ENCODE results near the gene NLRC3.

The NLRC3 gene

DNA sequence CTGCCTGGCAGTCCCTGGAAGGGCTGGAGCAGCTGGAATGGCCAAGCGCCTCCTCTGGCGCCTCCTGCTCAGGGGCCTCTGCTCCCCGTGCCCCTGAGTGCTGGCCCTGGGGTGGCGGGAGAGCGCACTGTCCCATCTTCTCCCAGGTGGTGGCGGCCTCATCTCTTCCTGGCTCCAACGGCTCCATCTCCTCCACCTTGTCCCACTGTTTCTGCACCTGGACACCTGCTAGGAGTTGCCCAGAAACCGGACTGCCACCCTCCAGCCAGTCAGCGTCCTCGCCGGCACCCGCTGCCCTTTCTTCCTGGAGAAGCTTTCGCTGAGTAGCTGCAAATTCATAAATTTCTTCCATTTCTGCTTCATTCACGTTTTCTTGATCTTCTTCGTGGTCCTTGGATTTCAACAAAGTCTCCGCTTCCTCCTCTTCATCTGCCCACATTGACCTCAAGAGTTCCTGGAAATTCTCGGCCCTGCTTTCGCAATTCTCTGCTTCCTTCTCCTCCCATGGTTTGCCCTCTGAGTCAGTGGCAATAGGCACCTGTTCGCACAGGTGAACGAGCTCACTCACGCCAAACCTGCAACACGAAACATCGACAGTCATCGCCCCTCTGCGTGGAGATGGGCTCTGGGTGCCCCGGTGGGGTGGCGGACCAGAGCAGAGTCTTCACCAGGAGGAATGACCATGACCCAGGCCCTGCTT lies 13.7 kb upstream of the NLRC3 start:
- Mint-ChIP-seq H3K27me3 (no peaks in the 10 kb centered on the region), H3K36me3 (peaks cover 7% of the 10 kb centered on the region), H3K9me3 (ENCODE audit: low read depth) (no peaks in the 10 kb centered on the region), H3K4me3 (no peak overlapping the region), H3K27ac (no peak overlapping the region), H3K4me1 (ENCODE audit: low read depth) (no peaks in the 10 kb centered on the region)

DNA sequence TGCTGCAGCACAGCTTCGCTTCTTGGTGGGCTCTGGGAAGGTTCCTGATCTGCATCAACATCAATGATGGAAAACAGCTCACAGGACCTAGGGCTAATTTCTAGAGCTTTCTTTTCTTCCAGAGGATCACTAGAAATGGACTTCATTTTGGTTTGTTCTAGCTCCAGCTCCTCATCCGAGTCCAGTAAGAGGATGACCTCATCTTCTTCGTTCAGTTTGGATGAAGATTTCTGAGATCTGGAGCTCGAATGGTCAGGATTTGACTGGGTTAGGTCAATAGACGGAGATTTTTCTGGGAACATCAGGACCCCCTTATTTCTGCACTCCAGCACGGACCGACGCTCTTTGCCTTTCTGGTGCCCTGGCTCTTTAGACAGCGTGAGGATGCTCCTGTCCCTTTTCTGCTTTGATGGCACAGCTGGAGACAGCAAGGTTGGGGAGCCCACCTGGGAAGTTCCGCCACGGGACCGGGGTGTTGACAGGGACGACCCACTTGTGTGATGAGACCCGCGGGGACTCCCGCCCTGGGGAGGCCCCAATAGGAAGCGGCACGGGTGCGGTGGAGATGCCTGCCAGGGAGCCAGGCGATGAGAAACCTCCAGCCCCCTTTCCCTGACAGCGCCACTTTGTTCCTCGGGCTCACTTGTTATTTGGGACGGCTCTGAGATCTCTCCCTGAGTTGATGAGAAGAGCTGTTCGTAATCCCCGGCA lies 12.9 kb upstream of the NLRC3 start:
- Mint-ChIP-seq H3K9me3 (ENCODE audit: low read depth) (no peaks in the 10 kb centered on the region), H3K27ac (no peak overlapping the region), H3K36me3 (peaks cover 7% of the 10 kb centered on the region), H3K27me3 (no peaks in the 10 kb centered on the region), H3K4me1 (ENCODE audit: low read depth) (no peaks in the 10 kb centered on the region), H3K4me3 (no peak overlapping the region)

- Mint-ChIP-seq H3K27ac (no peak overlapping the region), H3K36me3 (peaks cover 7% of the 10 kb centered on the region), H3K4me1 (ENCODE audit: low read depth) (no peaks in the 10 kb centered on the region), H3K27me3 (no peaks in the 10 kb centered on the region), H3K9me3 (ENCODE audit: low read depth) (no peaks in the 10 kb centered on the region), H3K4me3 (no peak overlapping the region)
Observed at GRCh38 chr16:3589441-3589921, 12.3 kb upstream of the NLRC3 start.

GRCh38 chr16:3589001-3589400 lies 11.8 kb upstream of the NLRC3 start:
- H3K4me3 Mint-ChIP-seq, result no peak overlapping the region
- no peaks in the 10 kb centered on the region for H3K27me3 Mint-ChIP-seq
- no peak overlapping the region for H3K27ac Mint-ChIP-seq
- H3K9me3 Mint-ChIP-seq (ENCODE audit: low read depth), result no peaks in the 10 kb centered on the region
- H3K4me1 Mint-ChIP-seq (ENCODE audit: low read depth), result no peaks in the 10 kb centered on the region
- peaks cover 7% of the 10 kb centered on the region for H3K36me3 Mint-ChIP-seq

- Mint-ChIP-seq H3K4me3 (no peak overlapping the region), H3K36me3 (peaks cover 7% of the 10 kb centered on the region)
Observed at GRCh38 chr16:3587547-3588110, 10.4 kb upstream of the NLRC3 start.

DNA sequence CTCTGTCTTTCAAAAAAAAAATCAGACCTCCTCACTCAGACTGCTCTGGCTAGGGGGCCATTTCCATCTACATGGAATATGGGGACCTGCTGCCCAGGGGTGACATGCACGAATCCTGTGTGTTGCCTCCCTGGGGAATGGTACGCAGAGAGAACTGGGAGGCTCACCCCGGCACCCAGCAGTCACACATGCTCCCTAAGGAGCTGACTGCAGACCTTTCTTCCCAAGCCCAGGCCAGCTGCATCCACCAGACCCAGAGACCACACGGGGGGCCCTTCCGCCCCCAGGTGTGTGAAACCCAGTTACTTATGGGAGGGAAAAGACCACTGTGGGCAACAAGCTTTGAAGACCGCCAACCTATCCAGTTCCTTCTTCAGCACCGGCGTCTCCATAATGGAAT lies 7.2 kb upstream of the NLRC3 start:
- H3K4me1 Mint-ChIP-seq (ENCODE audit: low read depth), result peaks cover 12% of the 10 kb centered on the region
- H3K36me3 Mint-ChIP-seq, result no peaks in the 10 kb centered on the region
- H3K27ac Mint-ChIP-seq, result no peak overlapping the region
- no peak overlapping the region for H3K4me3 Mint-ChIP-seq
- no peaks in the 10 kb centered on the region for H3K27me3 Mint-ChIP-seq
- no peaks in the 10 kb centered on the region for H3K9me3 Mint-ChIP-seq (ENCODE audit: low read depth)

More at GRCh38 chr16:3587547-3588110, 10.4 kb upstream of the NLRC3 start:
- no peaks in the 10 kb centered on the region for H3K4me1 Mint-ChIP-seq (ENCODE audit: low read depth)
- H3K27ac Mint-ChIP-seq, result no peak overlapping the region
- H3K9me3 Mint-ChIP-seq (ENCODE audit: low read depth), result no peaks in the 10 kb centered on the region
- no peaks in the 10 kb centered on the region for H3K27me3 Mint-ChIP-seq

DNA sequence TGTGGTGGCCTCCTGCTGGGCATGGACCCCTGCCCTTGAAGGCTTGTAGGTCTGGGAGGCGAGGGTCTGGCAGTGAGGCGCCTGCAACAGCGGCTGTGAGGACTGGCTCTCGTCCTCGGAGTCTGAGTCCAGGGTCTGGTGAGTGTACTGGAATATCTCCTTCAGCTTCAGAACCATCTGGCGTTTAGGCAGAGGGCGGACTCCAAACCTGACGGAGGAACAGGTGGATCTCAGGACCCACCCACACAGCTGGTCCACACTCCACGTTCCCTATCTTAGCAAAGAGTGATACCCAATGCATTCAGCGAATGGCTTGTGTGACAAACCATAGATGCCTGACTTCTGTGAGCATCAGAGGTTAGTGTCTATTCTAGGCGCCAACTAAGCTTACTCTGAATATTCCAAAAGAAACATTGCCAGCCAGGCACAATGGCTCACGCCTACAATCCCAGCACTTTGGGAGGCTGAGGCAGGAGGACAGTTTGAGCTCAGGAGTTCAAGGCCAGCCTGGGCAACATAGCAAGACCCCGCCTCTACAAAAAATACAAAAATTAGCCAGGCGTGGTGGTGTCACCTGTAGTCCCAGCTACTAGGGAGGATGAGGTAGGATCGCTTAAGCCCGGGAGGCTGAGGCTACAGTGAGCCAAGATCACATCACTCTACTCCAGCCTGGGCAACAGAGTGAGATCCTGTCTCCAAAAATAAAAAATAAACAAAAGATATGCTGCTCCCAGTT lies 6.3 kb upstream of the NLRC3 start:
- Mint-ChIP-seq H3K4me3 (no peak overlapping the region), H3K4me1 (ENCODE audit: low read depth) (peaks cover 19% of the 10 kb centered on the region), H3K9me3 (ENCODE audit: low read depth) (no peaks in the 10 kb centered on the region), H3K36me3 (no peaks in the 10 kb centered on the region), H3K27me3 (no peaks in the 10 kb centered on the region), H3K27ac (no peak overlapping the region)

DNA sequence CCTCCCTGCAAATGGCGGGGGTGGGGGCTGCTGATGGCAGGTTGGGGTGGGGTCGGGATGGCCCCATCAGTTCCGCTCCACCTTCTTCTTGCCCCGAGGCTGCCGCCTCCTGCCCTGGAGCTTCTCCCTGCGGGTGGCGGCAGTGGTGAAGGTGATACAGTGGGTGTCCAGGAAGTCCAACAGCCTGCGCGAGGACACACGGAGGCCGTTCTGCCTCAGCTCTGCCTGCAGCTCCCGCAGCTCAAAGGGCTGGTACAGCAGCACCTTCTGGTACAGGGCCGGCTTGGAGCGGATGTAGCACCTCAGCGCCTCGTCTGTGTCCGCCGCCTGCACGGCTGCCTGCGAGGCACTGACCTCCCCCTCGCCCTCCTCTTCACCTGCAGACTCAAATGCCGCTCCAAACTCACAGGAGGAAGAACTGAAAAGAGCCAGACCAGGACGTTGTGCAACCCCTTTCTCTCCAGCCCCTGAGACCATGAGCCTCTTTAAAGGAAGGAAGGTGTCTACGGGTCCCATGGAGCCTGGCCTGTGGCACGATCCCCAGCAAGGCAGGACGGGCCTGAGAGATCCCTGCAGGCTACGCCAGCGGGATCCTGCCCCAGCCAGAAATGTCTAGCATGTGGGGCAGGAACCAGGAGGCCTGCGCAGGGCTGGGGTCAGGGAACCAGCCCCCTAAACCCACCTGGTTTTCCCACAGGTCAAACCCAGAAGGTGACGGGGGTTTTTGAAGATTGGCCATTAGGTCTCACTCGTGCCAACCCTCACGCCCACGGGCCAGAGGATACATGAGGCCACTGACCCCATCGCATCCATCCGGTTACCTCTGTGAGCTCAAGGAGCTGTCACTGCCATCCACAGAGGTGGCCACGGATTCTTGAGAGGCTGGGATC lies 5.3 kb upstream of the NLRC3 start:
- H3K4me3 Mint-ChIP-seq, result no peak overlapping the region
- no peaks in the 10 kb centered on the region for H3K36me3 Mint-ChIP-seq
- no peaks in the 10 kb centered on the region for H3K27me3 Mint-ChIP-seq
- H3K9me3 Mint-ChIP-seq (ENCODE audit: low read depth), result no peaks in the 10 kb centered on the region
- peaks cover 25% of the 10 kb centered on the region for H3K4me1 Mint-ChIP-seq (ENCODE audit: low read depth)
- no peak overlapping the region for H3K27ac Mint-ChIP-seq

- Mint-ChIP-seq H3K27me3 (no peaks in the 10 kb centered on the region), H3K27ac (no peak overlapping the region), H3K9me3 (ENCODE audit: low read depth) (no peaks in the 10 kb centered on the region), H3K4me1 (ENCODE audit: low read depth) (peaks cover 34% of the 10 kb centered on the region), H3K4me3 (no peak overlapping the region), H3K36me3 (no peaks in the 10 kb centered on the region)
Observed at GRCh38 chr16:3581392-3581791, 4.2 kb upstream of the NLRC3 start.

DNA sequence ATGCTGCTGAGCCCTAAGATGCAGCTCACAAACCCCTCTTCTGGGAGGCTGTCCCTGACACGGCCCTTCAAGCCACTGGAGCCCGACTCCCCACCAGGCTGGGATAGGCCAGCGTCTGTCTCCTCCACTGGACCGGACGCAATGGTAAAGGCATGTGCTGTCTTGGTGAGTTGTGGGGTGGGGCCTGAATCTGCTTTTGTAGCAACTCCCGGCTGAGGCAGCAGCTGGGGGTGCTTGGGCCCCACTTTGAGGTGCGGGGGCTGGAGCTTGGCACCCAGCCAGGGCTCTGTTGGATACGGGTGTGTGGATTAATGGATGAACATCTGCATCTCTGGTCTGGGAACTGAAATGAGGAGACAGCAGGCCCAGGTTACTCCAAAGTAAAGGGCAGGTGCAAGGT lies 3.5 kb upstream of the NLRC3 start:
- Mint-ChIP-seq H3K4me3 (no peak overlapping the region), H3K27me3 (no peaks in the 10 kb centered on the region), H3K36me3 (no peaks in the 10 kb centered on the region), H3K27ac (peak overlapping the region; percentile 12), H3K4me1 (ENCODE audit: low read depth) (peaks cover 37% of the 10 kb centered on the region), H3K9me3 (ENCODE audit: low read depth) (no peaks in the 10 kb centered on the region)

DNA sequence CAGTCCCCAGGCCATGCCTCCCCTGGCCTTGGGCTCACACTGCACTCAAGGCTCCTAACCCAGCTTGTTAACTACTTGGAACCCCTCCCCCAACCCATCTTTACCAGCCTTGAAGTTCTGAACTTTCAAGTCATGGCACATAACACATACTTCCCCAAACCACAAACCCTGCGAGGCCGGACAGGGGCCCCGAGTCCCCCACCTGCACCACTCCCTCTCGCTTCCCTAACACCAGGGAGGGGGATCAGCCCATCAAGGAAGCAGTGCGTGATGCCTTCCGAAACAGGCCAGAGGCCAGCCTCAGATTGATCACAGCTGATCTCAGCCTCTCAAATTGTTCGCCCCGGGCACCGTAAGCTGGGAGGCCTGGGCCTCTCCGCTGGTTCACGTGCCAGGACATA lies 3.0 kb upstream of the NLRC3 start:
- no peaks in the 10 kb centered on the region for H3K9me3 Mint-ChIP-seq (ENCODE audit: low read depth)
- no peaks in the 10 kb centered on the region for H3K36me3 Mint-ChIP-seq
- no peak overlapping the region for H3K4me3 Mint-ChIP-seq
- H3K27me3 Mint-ChIP-seq, result no peaks in the 10 kb centered on the region
- H3K27ac Mint-ChIP-seq, result peak overlapping the region; percentile 12
- peaks cover 40% of the 10 kb centered on the region for H3K4me1 Mint-ChIP-seq (ENCODE audit: low read depth)

- H3K9me3 Mint-ChIP-seq (ENCODE audit: low read depth), result no peaks in the 10 kb centered on the region
- H3K27ac Mint-ChIP-seq, result peak overlapping the region; percentile 28
- H3K4me1 Mint-ChIP-seq (ENCODE audit: low read depth), result peaks cover 44% of the 10 kb centered on the region
- H3K36me3 Mint-ChIP-seq, result no peaks in the 10 kb centered on the region
- no peaks in the 10 kb centered on the region for H3K27me3 Mint-ChIP-seq
- H3K4me3 Mint-ChIP-seq, result peak overlapping the region; percentile 42
Observed at GRCh38 chr16:3579776-3580175, 2.6 kb upstream of the NLRC3 start.

GRCh38 chr16:3578610-3579551 lies 1.7 kb upstream of the NLRC3 start:
- H3K4me1 Mint-ChIP-seq (ENCODE audit: low read depth), result peaks cover 45% of the 10 kb centered on the region
- H3K9me3 Mint-ChIP-seq (ENCODE audit: low read depth), result no peaks in the 10 kb centered on the region
- peak overlapping the region; percentile 92 for H3K4me3 Mint-ChIP-seq
- H3K27me3 Mint-ChIP-seq, result no peaks in the 10 kb centered on the region
- H3K27ac Mint-ChIP-seq, result peak overlapping the region; percentile 93
- no peaks in the 10 kb centered on the region for H3K36me3 Mint-ChIP-seq
